Tibial artery (tissue), 4 donors: ENCODE results near the gene LDOC1.

Experiments
- DNase-seq, 2 donors: peaks; one replicate each; pipeline ENCODE4 v3.0.0-alpha.2; 2019
- H3K27ac ChIP-seq, 2 donors: fragments of 200-600 bp; sonication (generic) in 1 of 2; 1 replicate in 1 of 2; 2 replicates in 1 of 2; pipeline ENCODE4 v1.5.1; 2018 to 2019; ENCODE audit warnings: mild to moderate bottlenecking in 1 of 2
- H3K27me3 ChIP-seq, 2 donors: fragments of 200-600 bp; sonication (generic) in 1 of 2; one replicate each; pipeline versions ENCODE4 v1.5.1 to v1.6.0; 2016 to 2019
- H3K36me3 ChIP-seq, 3 donors: fragments of 200-600 bp; sonication (generic) in 2 of 3; one replicate each; pipeline ENCODE4 v1.5.1; 2016 to 2019; ENCODE audit warnings: mild to moderate bottlenecking in 2 of 3
- H3K4me1 ChIP-seq, 4 donors: fragments of 200-600 bp; sonication (generic) in 2 of 4; 1 replicate in 3 of 4; 2 replicates in 1 of 4; pipeline ENCODE4 v1.5.1; 2016 to 2019
- H3K4me3 ChIP-seq, 2 donors: fragments of 200-600 bp; sonication (generic) in 1 of 2; 1 replicate in 1 of 2; 2 replicates in 1 of 2; pipeline ENCODE4 v1.5.1; 2018 to 2019; ENCODE audit warnings: mild to moderate bottlenecking in 2 of 2
- H3K9me3 ChIP-seq, 3 donors: fragments of 200-600 bp; sonication (generic) in 1 of 3; one replicate each; pipeline ENCODE4 v1.5.1; 2016 to 2019
- CTCF ChIP-seq, 2 experiments: fragments of 200-600 bp in 1 of 2; fragments of 450-650 bp in 1 of 2; IDR thresholded peaks; one replicate each; pipeline ENCODE4 v1.5.1; 2017 to 2019; ENCODE audit warnings: antibody characterized with exemption in 2 of 2, mild to moderate bottlenecking in 1 of 2, moderate library complexity in 1 of 2
- intact Hi-C: fragments of 100-400 bp; cut with DNase I; formaldehyde crosslinking; loops from one replicate; pipeline ENCODE4 v1.15.0; 2023; ENCODE audit warnings: low total_unique reads

LDOC1 gene

GRCh38 chrX:141142946-141143345 is 34.0 kb downstream of the LDOC1 start:
- TF ChIP-seq CTCF (IDR thresholded peaks at IDR 0.05), result no peak
- H3K27me3 ChIP-seq, result no peaks in the 10 kb centered on the region
- no peaks in the 10 kb centered on the region for H3K36me3 ChIP-seq
- no peak overlapping the region for H3K27ac ChIP-seq
- no peaks in the 10 kb centered on the region for H3K9me3 ChIP-seq
- intact Hi-C loops, result no loop called here
- no peaks in the 10 kb centered on the region for H3K4me1 ChIP-seq
- DNase-seq, result no peak
- H3K4me3 ChIP-seq, result no peak overlapping the region

GRCh38 chrX:141133272-141133671 is 43.7 kb downstream of the LDOC1 start:
- no peak for TF ChIP-seq CTCF (IDR thresholded peaks at IDR 0.05)
- Histone ChIP-seq H3K4me1 (no peaks in the 10 kb centered on the region), H3K36me3 (no peaks in the 10 kb centered on the region), H3K4me3 (no peak overlapping the region), H3K27me3 (no peaks in the 10 kb centered on the region), H3K9me3 (no peaks in the 10 kb centered on the region), H3K27ac (no peak overlapping the region)
- intact Hi-C loops, result no loop called here
- DNase-seq, result no peak

GRCh38 chrX:141127146-141127545 is 49.8 kb downstream of the LDOC1 start:
- no peak for TF ChIP-seq CTCF (IDR thresholded peaks at IDR 0.05)
- intact Hi-C loops, result no loop called here
- no peak overlapping the region for H3K27ac ChIP-seq
- H3K36me3 ChIP-seq, result no peaks in the 10 kb centered on the region
- DNase-seq, result no peak
- H3K4me3 ChIP-seq, result no peak overlapping the region
- H3K9me3 ChIP-seq, result no peaks in the 10 kb centered on the region
- no peaks in the 10 kb centered on the region for H3K27me3 ChIP-seq
- H3K4me1 ChIP-seq, result peaks cover 0 to 26% (median 0%) of the 10 kb centered on the region in 4 donors
